Pulmonary artery endothelial cell (primary cell): ENCODE results near the gene IER3. TPM values are rescaled to one million over a fixed set of nuclear protein-coding genes. Genes with fewer than 3 reads are reported as not detected.

Experiments
- DNase-seq: peaks from one replicate; pipeline ENCODE4 v3.0.0-alpha.2; 2011; ENCODE audit warnings: low read depth, low spot score
- total RNA-seq: library from RNA; depleted of rRNA; stranded (reverse); fragments of >200 nt; gene quantifications from 2 replicates; pipeline ENCODE4 v1.2.3, GENCODE V29; 2014

Gene IER3
- total RNA-seq, 1 donor from 2014 or later: 122 TPM

DNA sequence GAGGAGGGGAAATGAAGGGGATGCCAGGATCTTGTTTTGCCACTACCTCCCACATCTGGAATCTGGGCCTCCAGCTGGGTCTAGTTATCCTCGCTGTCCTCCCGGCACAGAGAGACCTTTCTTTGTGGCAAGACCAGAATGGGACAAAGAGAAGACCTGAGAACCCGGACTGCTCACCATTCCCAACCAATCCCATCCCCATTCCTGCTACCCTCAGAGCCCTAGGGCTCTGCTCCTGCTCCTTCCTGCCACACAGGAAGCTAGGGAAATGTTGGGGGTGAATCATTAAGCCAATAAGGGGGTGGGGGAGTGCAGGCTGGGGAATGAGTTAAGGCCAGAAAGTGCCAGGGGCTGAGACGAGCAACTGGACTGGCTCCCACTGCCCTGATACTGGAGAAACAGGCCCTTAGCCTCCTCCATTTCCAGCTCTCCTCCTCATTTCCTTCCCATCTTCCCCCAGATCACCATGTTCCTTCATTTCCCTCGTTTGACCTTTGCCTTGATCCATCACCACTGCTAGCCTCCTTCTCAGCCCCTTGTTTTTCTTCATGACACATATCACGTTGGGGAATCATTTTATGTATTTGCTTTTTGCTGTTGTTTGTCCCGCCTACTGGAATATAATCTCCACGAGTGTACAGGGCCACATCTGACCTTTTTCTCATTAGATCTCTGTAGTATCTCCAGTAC, 4.6 kb upstream of the IER3 start:
- DNase-seq: no peak

GRCh38 chr6:30747902-30748769, 3.8 kb upstream of the IER3 start:
- DNase-seq: peak; percentile 91

DNA sequence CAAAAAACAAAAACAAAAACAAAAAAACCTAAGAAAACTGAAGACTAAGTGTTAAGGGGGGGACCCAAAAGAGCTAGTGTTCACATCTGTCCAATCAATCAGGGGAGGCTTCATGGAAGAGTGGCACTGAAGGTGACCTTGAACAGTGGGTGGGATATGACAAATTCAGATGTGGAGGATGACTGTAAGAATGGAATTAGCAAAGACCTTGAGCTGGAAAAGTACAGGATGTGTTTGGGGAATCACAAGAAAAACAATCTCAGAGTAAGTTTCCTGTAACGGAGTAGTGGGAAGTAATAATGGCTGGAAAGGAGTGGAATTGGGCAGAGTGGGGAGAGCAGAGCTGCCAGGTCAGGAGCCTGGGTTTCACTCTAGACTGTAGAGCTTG, 2.9 kb upstream of the IER3 start:
- DNase-seq: no peak

DNA sequence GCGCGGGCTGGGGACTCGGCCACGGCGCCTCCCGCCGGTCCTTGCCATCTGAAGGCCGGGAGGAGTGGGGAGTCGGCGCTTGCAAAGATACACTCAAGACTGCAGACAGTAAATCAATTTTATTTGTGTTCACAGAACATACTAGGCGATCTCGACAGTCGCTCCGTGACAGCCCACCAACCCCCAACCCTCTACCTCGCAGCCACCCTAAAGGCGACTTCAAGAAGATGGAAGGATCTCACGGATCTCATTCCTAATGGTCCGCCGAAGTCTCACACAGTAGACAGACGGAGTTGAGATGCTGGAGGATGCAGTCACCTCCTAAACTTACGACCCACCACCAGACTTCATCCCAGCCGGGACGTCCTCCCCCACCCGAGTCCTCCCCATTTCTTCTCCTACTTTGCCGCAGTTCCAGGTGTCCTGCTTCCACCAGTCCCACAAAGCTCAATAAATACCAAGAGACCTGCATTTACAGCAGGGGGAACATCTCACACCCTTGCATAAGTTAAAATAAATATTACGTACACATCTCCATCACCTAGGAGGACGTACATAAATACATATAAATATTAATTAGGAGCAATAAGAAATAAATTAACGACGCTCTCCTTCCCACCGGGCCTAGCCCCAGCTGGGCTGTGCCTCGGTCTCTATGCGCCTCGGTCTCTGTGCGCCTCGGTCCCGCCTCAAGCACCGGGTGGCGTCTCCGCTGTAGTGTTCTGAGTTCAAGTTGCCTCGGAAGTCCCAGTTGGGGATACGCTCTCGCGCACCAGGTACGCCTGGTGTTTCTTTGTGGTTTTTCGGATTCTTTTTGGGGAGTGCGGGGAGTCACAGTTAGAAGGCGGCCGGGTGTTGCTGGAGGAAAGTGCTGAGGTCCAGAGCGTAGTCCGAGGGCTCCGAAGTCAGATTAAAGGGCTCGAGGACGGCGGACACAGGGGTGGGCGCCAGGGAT, 971 bp downstream of the IER3 start:
- DNase-seq: no peak

- no peak for DNase-seq
Measured at GRCh38 chr6:30742316-30743098, 1.8 kb downstream of the IER3 start, which contains the start of gene FLOT1. Gene FLOT1, minus strand, starts transcription at chr6:30742687. Its CDS starts 498 bp downstream, at chr6:30742189.

DNA sequence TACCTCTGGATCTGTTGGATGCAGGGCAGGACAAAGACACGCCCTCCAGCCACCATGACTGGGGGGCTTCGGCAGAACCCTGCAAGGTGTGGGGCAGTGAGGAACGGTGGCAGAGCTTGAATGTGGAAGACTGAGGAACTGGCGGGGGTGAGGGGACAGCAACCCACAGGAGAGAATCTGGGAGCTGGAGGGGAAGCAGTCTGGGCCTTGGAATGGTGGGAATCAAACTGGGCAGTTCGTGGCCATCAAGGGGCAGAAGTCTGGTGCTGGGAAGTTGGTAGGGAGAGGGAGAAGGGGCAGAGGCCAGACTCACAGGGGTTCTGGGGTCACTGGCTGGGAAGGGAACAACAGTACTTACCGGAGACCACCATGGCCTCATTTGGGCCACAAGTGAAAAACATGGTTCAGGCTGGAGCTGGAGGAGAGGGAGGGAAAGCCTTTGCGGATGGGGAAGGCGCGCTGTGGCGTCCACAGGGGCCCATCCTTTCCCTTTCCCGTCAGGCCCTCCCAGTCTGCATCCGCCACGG, 2.5 kb downstream of the IER3 start:
- no peak for DNase-seq

DNA sequence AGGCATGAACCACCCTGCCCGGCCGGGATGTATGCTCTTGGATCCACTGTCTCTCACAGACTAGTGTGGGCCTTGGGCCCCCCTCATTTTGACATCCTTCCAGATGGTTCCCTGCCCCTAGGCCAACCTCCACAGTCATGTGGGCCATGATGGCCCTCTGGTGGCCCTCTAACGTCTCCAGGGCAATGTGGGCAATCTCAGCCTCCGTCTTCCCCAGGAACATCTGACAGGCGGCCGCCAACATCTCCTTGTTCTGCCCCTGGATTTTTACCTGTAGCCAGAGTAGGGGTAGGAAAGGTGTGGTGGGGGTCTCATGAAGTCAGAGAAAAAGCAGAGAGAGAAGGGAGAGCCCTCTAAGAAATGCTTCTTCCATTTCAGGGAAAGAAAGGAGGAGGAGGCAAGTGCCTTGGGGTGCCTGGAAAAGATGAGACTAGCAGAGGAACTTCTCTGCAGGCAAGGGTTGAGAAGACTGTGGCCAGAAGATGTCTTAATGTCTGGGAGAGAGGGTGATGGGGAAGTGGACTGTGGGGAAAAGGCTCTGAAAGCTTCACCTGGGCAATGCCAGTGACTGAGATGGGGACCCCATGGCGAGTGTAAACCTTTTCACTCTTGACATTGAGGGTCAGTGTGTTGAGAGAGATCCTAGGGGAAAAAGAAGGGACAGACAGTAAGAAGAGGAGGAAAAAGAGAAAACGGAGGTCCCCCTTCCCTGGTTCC, 3.1 kb downstream of the IER3 start:
- no peak for DNase-seq

- no peak for DNase-seq
Measured at GRCh38 chr6:30740540-30740870, 3.8 kb downstream of the IER3 start.

GRCh38 chr6:30738532-30738931, 5.8 kb downstream of the IER3 start:
- DNase-seq: no peak

DNA sequence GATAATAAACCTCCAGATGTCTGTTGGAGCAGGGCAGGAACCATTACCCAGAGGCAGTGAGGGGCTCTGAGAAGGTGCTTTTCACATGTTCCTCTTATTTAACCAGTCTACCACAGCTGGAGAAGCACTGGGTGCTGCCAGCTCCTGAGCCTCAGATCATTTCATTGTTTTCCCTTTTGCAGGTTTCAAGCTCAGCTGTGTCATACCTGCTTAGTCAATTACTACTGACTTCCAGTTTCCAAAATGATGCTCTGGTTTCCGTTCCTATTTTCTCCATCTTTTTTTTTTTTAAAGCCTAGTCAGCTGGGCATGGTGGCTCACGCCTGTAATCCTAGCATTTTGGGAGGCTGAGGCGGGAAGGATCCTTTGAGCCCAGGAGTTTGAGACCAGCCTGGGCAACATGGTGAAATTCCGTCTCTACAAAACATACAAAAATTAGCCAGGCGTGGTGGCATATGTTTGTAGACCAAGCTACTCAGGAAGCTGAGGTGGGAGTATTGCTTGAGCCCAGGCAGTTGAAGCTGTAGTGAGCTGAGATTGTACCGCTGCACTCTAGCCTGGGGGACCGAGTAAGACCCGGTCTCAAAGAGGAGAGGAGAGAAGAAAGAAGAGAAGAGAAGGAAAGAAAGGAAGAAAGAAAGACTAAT, 8.6 kb downstream of the IER3 start:
- DNase-seq: no peak

GRCh38 chr6:30732237-30732943, 12.0 kb downstream of the IER3 start:
- no peak for DNase-seq

GRCh38 chr6:30730601-30731435, 13.5 kb downstream of the IER3 start:
- DNase-seq: no peak

DNA sequence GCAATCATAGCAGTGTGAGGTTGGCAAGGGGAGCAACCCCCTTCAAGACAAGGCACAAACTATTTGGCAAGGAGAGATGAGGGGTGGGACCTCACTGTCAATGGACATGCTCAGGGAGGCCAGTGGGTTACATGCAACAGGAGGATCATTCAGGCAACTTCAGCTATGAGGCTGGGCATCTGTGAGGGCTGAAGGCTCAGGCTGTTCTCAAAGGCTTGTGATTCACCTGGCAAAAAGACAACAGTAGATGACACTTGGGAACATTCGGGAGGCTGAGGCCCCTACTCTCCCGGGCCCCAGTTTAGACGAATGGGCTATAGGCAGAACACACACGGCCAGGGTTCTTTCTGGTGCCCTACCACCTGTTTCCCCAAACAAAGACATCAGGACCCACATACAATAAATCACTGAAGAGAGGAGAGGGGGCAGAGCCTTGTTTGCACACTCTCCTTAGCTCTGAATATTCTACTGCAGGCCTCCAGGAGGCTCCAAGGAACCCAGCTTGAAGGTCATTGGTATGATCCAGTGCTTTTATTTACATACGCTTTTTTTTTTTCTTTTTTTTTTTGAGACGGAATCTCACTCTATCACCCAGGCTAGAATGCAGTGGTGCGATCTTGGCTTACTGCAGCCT, 16.3 kb downstream of the IER3 start:
- DNase-seq: no peak

DNA sequence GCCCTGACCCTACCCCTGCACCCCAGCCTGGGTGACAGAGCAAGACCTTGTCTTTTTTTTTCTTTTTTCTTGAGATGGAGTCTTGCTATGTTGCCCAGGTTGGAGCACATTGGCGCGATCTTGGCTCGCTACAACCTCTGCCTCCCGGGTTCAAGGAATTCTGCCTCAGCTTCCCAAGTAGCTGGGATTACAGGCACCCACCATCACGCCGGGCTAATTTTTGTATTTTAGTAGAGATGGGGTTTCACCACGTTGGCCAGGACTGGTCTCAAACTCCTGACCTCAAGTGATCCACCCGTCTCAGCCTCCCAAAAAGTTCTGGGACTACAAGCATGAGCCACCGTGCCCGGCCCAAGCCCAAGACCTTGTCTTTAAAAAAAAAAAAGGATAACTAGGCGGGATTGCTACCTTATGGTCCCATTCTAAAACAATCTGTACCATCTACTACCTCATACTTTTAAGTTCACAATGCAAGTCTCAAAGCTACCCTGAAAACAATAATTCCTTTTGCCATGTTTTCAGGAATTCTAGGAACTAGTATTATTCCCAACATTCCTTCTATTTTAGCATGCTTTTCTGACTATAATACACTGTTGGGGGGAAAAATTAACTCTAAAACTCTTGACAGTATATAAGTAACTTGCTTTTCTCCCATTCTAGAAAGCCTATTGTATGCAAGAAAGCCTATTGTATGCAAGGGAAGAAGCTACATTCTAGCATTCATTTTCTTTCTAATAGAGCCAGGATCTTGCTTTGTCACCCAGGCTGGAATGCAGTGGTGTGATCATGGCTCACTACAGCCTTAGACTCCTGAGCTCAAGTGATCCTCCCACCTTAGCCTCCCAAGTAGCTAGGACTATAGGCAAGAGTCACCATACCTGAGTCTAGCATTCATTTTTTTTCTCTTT, 17.6 kb downstream of the IER3 start:
- DNase-seq: no peak

DNA sequence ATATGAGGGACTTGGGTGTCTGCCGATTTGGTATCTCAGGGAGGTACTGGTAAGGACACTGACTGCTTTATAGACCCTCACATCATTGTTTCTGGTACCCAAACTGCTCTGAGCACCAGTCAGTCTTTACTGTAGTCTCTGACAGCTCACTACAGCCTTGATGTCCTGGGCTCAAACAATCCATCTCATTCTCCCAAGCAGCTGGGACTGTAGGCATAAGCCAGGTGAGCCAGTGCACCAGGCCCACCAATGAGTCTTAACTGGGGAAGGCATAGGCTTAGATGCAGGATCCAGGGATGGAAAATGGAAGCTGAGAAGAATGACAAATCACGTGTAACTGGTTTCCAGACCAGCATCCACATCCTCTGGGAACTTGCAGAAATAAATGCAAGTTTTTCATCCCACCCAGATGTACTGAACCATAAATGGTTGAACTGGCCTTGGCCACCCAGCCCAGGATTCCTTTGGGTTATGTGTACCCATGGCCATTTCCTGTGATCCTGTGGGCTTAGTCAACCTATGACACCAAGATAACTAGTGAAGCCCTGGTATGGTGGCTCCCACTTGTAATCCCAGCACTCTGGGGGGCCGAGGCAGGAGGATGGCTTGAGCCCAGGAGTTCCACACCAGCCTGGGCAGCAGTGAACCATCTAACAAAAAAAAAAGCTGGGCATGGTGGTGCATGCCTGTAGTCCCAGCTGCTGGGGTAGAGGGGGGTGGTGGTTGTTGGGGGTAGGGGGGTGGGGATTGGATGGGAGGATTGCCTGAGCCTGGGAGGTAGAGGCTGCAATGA, 18.4 kb downstream of the IER3 start:
- DNase-seq: no peak
